Stimulated activated CD8-positive, alpha-beta memory T cell treated with anti-CD3 and anti-CD28 coated beads, Interleukin-12 subunit alpha, Interleukin-12 subunit beta, amount 100 ng/mL, for 24 hours (primary cell): ENCODE results near the gene AMOT.

Experiments
- DNase-seq: peaks from one replicate; pipeline ENCODE4 v3.0.0-alpha.2; 2020; ENCODE audit errors: extremely low read depth

The AMOT gene

GRCh38 chrX:112746812-112747595, 93.6 kb downstream of the AMOT start:
- DNase-seq, result no peak

GRCh38 chrX:112738347-112739033, 102.1 kb downstream of the AMOT start:
- no peak for DNase-seq

GRCh38 chrX:112736310-112736709, 104.3 kb downstream of the AMOT start:
- DNase-seq, result no peak

GRCh38 chrX:112735147-112735546, 105.5 kb downstream of the AMOT start:
- no peak for DNase-seq

GRCh38 chrX:112734290-112734689, 106.3 kb downstream of the AMOT start:
- no peak for DNase-seq

GRCh38 chrX:112731793-112732192, 108.8 kb downstream of the AMOT start:
- DNase-seq, result no peak
